IPS-15b (cell line): ENCODE data around the gene CPVL.

Experiments used
- H3K27me3 ChIP-seq: one replicate; pipeline ENCODE4 v1.6.1; 2013; ENCODE audit warnings: low read length; ENCODE audit not compliant: control insufficient read depth, insufficient read depth
- H3K36me3 ChIP-seq: one replicate; pipeline ENCODE4 v1.6.1; 2013; ENCODE audit warnings: low read length; ENCODE audit not compliant: control insufficient read depth, insufficient read depth
- H3K4me1 ChIP-seq: one replicate; pipeline ENCODE4 v1.6.1; 2013; ENCODE audit warnings: mild to moderate bottlenecking, low read length; ENCODE audit not compliant: control insufficient read depth, insufficient read depth
- H3K4me3 ChIP-seq: one replicate; pipeline ENCODE4 v1.5.1; 2013; ENCODE audit warnings: low read depth, low read length
- H3K9ac ChIP-seq: one replicate; pipeline ENCODE4 v1.6.1; 2013; ENCODE audit warnings: low read depth, mild to moderate bottlenecking, low read length
- H3K9me3 ChIP-seq: one replicate; pipeline ENCODE4 v1.6.1; 2013; ENCODE audit warnings: mild to moderate bottlenecking, low read length; ENCODE audit not compliant: control insufficient read depth, insufficient read depth

CPVL gene

DNA sequence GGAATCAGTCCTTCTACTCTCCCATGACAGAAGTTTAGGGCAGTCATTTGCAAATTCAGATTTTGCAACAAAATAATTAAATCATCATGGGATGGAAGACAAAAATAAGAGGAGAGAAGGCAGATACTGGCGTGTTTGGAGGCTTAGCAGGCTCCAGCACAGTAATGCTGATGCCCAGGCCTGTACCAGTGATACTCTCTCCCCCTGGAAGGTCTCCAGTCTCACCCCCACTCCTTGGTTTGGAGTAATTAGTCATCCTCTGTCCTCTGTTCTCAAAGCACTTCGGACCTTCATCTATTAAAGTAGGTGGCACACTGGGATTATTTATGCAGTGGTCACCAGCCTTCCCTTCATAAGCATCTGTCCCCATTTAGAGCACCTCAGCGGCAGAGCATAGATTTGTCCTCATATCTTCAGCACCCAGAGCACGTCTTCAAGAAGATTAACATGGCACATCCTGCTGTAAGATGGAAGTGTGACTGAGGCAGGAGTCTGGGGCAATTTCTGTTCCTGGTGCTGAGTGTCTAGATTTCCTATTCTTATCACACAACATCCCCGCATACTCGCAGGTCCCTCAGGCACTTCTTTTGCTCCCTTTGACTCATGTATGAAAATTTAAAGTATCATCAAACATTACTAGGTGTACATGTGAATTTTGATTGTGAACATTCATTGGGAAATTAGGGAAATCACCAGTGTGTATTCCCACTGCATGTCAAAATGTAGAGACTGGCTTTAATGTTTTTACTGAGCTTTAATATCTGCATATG, 156.9 kb downstream of the CPVL start:
- Histone ChIP-seq H3K9ac (no peak overlapping the region), H3K36me3 (no peaks in the 10 kb centered on the region), H3K27me3 (no peaks in the 10 kb centered on the region), H3K9me3 (no peaks in the 10 kb centered on the region), H3K4me1 (peaks cover 3% of the 10 kb centered on the region), H3K4me3 (no peak overlapping the region)

DNA sequence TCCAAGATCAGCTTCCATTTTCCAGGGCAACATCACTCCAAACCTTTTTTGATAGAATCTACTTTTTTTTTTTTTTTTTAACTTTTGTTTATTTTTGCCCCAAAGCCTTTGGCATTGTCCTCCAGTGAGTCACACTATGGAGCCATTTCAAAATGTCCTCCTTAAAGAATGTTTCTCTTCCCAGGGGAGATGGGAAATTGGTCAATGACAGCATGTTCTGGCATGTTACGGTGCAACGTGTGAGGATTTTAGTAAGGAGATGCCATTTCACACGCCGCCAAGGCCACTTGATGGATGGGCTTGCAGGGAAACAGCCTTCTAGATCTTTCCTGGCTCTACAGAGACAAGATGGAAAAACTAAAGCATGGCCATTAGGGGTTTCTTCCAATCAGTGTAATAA, 157.5 kb downstream of the CPVL start:
- Histone ChIP-seq H3K9me3 (no peaks in the 10 kb centered on the region), H3K4me1 (peaks cover 3% of the 10 kb centered on the region), H3K4me3 (no peak overlapping the region), H3K9ac (no peak overlapping the region), H3K36me3 (no peaks in the 10 kb centered on the region), H3K27me3 (no peaks in the 10 kb centered on the region)

DNA sequence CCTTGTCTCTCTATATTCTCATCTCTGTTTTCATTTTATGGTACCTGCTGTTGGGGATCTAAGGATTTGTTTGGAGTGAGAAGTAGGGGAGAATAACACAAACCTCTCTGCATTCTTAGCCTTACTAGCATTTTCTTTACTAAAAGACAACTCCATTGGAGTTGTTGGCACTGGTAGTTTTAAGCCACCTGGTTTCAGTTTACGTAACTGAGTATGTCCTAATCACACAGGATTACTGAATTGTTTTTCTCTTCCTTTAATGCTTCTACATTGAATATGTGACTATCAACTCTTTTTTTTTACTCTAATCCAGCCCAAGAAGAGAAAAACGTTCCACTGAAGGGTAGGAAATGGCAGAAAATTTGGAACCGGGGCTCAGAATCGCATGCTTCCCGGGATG, 158.2 kb downstream of the CPVL start:
- no peaks in the 10 kb centered on the region for H3K27me3 ChIP-seq
- no peak overlapping the region for H3K9ac ChIP-seq
- no peaks in the 10 kb centered on the region for H3K9me3 ChIP-seq
- H3K36me3 ChIP-seq: no peaks in the 10 kb centered on the region
- H3K4me3 ChIP-seq: no peak overlapping the region
- peaks cover 3% of the 10 kb centered on the region for H3K4me1 ChIP-seq

DNA sequence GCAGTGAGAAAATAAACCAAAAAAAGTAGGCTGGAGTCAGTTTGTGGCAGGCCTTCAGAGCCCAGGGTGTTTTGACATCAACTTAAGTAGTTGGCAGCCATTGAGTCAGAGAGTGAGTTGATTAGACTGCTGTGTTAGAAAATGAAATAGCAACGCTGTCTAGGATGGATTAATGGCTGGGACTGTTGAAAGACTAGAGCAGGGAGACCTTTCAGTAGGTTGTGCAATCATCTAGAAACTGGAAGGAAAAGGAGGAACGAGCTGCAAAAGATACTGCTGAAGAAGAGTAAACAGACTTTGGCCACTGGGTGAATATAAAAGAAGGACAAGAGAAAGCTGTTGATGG, 159.6 kb downstream of the CPVL start:
- H3K4me1 ChIP-seq: peaks cover 3% of the 10 kb centered on the region
- H3K9ac ChIP-seq: no peak overlapping the region

DNA sequence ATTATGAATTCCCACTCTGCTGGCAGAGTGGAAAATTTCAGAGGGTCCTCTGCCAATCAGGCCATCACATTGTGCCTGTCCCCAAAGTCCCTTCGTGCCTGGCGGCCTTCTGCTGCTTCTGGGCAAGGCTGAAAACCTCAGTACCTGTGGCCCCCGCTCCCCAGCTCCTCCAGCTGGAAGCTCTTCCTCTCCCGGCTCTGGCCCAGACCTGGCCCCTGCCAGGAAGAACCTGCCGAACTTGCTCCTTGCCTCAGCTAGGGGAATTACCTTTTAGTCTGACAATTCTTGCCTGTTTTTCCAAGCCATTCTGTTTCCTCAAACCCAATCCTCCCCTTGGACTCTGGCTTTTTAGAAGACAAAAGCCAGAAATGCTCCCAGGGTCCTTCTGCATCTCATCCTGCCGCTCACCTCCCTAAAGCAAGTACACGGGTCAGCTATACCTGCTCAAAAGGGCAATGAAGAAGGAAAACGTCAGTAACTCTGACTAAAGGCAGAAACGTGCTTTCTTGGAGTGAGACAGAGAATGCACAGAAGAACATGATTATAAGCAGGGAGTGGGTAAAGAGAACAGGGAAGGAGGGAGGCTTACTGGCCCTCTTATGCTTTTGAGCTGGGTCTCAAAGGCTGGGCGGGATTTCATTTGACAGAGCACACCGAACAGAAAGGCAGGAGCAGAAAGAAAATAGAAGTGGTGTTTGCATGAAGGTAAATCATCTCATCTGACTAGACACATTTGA, 160.1 kb downstream of the CPVL start:
- no peak overlapping the region for H3K9ac ChIP-seq
- peaks cover 3% of the 10 kb centered on the region for H3K4me1 ChIP-seq
- no peaks in the 10 kb centered on the region for H3K9me3 ChIP-seq
- no peaks in the 10 kb centered on the region for H3K36me3 ChIP-seq
- no peaks in the 10 kb centered on the region for H3K27me3 ChIP-seq
- H3K4me3 ChIP-seq: no peak overlapping the region

More for the DNA sequence above, 159.6 kb downstream of the CPVL start:
- no peaks in the 10 kb centered on the region for H3K36me3 ChIP-seq
- no peak overlapping the region for H3K4me3 ChIP-seq
- H3K27me3 ChIP-seq: no peaks in the 10 kb centered on the region
- H3K9me3 ChIP-seq: no peaks in the 10 kb centered on the region

DNA sequence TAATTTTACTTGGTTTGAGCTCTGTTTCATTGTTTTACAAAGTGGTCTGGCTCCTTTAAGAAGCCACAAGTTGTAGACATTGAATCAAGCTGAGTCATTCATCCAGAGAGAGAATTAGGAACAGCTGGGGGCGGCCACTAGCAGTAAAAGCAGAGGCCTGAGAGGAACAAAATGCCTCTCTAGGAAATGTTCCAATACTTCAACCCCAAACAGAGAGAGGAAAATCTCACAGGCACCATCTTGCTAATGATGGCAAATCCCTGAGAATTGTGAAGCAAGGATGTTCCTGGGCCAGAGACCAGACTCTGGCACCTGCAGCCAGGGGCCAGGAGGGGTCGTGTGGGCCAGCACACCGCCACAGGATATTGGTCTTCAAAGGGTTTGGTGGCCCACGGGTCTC, 161.7 kb downstream of the CPVL start:
- no peak overlapping the region for H3K9ac ChIP-seq
- peaks cover 11% of the 10 kb centered on the region for H3K4me1 ChIP-seq

DNA sequence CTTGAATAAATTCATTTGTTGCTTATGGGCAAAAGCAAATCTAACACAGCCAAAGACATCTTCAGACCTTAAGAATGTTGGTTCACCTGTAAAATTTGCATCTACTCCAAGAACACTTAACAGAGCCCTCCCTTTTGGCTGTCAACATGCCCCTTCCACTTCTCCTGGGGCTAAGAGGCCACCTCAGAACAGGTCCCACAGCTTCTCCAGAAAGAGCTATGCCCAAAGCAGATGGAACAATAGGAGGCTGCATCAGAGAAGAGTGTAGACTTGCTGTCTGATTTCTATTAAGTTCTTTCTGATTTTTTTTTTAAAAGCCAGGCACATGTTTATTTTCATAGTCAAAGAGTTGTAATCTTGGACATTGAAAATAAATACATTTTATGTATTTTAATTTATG, 162.1 kb downstream of the CPVL start:
- Histone ChIP-seq H3K4me1 (peaks cover 11% of the 10 kb centered on the region), H3K27me3 (no peaks in the 10 kb centered on the region), H3K4me3 (no peak overlapping the region), H3K36me3 (no peaks in the 10 kb centered on the region), H3K9ac (no peak overlapping the region), H3K9me3 (no peaks in the 10 kb centered on the region)

More for the DNA sequence above, 161.7 kb downstream of the CPVL start:
- Histone ChIP-seq H3K4me3 (no peak overlapping the region), H3K27me3 (no peaks in the 10 kb centered on the region), H3K9me3 (no peaks in the 10 kb centered on the region), H3K36me3 (no peaks in the 10 kb centered on the region)

DNA sequence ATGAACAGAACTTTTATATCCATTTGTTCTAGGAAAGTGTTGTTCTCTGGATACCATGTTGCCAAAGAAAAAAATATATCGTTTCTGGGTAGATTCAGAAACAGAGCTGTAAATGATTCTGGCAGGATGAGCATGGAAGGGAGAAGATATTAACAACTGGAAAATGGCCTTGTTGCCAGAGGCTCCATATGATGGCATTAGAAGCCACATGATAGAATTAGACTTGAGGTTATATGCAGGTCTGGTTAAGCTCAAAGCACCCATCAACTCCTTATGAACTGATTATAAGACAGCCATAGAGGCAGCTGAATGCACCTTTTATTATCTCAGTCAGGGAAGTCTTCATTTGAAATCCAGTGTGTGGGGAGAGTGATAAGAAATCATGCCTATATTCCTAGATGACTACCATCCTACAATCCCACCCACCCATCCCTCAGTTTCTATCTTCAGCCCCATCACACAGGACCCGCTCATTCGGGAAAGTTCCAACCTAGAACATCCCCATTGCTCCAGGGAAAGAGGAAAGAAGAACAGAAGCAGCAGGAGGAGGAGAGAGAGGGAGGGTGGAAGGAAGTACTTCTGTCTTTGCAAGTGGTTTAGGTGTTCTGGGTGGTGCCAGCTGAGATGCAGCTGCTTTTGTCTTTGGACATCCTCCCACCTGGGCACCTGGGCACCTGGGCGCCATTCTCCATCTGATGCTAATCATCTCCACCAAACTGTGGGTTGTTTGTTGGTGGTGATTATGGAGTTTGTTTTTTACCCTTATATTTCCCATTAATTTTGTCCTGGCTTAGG, 162.7 kb downstream of the CPVL start:
- Histone ChIP-seq H3K36me3 (no peaks in the 10 kb centered on the region), H3K27me3 (no peaks in the 10 kb centered on the region), H3K9ac (no peak overlapping the region), H3K4me3 (no peak overlapping the region), H3K4me1 (peaks cover 11% of the 10 kb centered on the region), H3K9me3 (no peaks in the 10 kb centered on the region)

DNA sequence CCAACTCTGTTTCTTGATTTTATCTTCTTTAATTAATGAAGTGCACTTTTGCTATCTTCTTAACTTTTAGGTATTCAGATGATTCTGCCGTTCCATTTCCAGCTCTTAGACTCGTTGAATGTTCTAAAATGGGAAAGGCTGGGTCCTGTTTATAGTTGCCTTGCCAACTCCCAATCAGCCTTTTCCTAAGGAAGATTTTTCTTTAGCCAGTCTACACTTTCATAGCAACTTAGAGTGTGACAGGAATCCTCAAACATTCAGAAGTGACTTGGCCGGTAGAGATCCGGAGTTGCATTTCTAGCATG, 165.2 kb downstream of the CPVL start:
- no peaks in the 10 kb centered on the region for H3K9me3 ChIP-seq
- H3K9ac ChIP-seq: no peak overlapping the region
- H3K27me3 ChIP-seq: no peaks in the 10 kb centered on the region
- H3K36me3 ChIP-seq: no peaks in the 10 kb centered on the region
- H3K4me3 ChIP-seq: no peak overlapping the region
- peaks cover 11% of the 10 kb centered on the region for H3K4me1 ChIP-seq

DNA sequence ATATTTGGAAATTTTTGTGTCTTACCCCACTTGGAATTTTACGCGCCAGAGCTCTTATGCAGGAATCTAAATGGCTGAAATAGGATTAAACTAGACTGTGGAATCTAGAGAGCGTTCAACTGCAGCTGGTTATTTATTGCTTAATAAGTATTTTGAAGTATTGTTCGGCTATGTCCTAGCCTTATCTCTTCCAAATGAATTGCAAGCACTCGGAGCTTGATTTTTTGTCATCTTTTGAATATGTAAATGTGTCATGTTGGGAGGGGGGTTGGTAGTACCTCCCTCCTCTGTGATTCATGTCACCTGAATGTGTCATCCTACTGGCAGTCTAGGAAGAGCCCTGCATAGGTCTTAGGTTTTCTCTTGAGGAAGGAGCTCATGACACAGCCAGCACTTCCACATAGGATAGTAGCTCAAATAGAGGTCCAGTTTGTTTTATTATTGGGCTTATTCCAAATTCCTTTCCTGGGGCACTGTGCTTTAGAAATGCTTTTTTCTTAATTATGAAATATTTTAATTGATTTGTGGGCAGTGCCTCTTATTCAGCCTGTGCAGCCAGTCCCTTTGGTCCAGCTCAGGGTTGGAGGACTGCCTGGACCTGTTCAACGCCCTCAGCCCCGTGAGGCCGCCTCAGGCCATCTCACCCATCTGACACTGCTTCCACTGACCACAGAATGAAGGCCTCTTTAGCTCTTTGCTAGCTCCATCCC, 165.7 kb downstream of the CPVL start:
- Histone ChIP-seq H3K4me1 (peaks cover 11% of the 10 kb centered on the region), H3K9ac (no peak overlapping the region), H3K9me3 (no peaks in the 10 kb centered on the region)

DNA sequence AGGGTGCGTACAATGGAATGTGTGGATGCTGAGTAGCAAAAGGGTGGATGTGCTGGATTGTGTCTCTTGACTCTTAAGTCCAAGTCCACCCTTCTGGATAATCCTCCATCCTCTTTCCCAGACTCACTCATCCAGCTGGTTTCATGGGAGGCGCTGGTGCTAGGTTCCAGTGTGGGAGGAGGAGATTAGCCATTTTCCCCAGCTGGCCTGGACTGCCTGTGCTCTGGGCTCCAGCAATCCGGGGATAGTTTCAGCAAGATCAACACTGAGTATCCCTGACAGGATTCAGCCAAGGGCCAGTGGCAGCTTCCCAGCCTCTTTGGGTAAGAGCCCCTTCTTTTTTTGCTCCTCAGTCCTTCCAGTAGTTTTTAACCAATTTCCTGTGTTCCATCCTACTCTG, 166.6 kb downstream of the CPVL start:
- Histone ChIP-seq H3K4me1 (peaks cover 7% of the 10 kb centered on the region), H3K9me3 (no peaks in the 10 kb centered on the region), H3K4me3 (no peak overlapping the region), H3K27me3 (no peaks in the 10 kb centered on the region), H3K9ac (no peak overlapping the region), H3K36me3 (no peaks in the 10 kb centered on the region)

More for the DNA sequence above, 165.7 kb downstream of the CPVL start:
- Histone ChIP-seq H3K27me3 (no peaks in the 10 kb centered on the region), H3K4me3 (no peak overlapping the region), H3K36me3 (no peaks in the 10 kb centered on the region)
